SW480 (cell line): ENCODE results near the gene MBL2.

Experiments
- DNase-seq: peaks from one replicate; pipeline ENCODE4 v3.0.0-alpha.2; 2016; ENCODE audit warnings: low spot score

Gene MBL2

GRCh38 chr10:52772623-52773022, at the start of gene MBL2:
Gene MBL2 (minus strand): TSS chr10:52772784. CDS start chr10:52771635, 1,149 bp downstream.
- DNase-seq = no peak

GRCh38 chr10:52820309-52820708, 47.7 kb upstream of the MBL2 start:
- no peak for DNase-seq

- DNase-seq = peak; percentile 81
Observed at GRCh38 chr10:52818019-52818418, 45.4 kb upstream of the MBL2 start.

GRCh38 chr10:52814506-52814905, 41.9 kb upstream of the MBL2 start:
- no peak for DNase-seq

- DNase-seq = no peak
Observed at GRCh38 chr10:52811776-52812175, 39.2 kb upstream of the MBL2 start.

- DNase-seq = no peak
Observed at GRCh38 chr10:52810761-52811160, 38.2 kb upstream of the MBL2 start.

- no peak for DNase-seq
Observed at GRCh38 chr10:52807803-52808202, 35.2 kb upstream of the MBL2 start.

GRCh38 chr10:52805414-52806285, 33.1 kb upstream of the MBL2 start:
- DNase-seq = no peak

GRCh38 chr10:52801947-52802346, 29.4 kb upstream of the MBL2 start:
- no peak for DNase-seq

GRCh38 chr10:52786098-52786497, 13.5 kb upstream of the MBL2 start:
- DNase-seq = no peak

- no peak for DNase-seq
Observed at GRCh38 chr10:52785418-52785817, 12.8 kb upstream of the MBL2 start.

- no peak for DNase-seq
Observed at GRCh38 chr10:52783726-52784125, 11.1 kb upstream of the MBL2 start.

GRCh38 chr10:52782554-52782953, 10.0 kb upstream of the MBL2 start:
- DNase-seq = no peak

GRCh38 chr10:52780391-52781155, 8.0 kb upstream of the MBL2 start:
- DNase-seq = no peak

GRCh38 chr10:52779541-52780390, 7.2 kb upstream of the MBL2 start:
- DNase-seq = peak; percentile 42

GRCh38 chr10:52778511-52779392, 6.2 kb upstream of the MBL2 start:
- peak; percentile 5 for DNase-seq

- no peak for DNase-seq
Observed at GRCh38 chr10:52777414-52777813, 4.8 kb upstream of the MBL2 start.

GRCh38 chr10:52776471-52776903, 3.9 kb upstream of the MBL2 start:
- no peak for DNase-seq

- no peak for DNase-seq
Observed at GRCh38 chr10:52775132-52775647, 2.6 kb upstream of the MBL2 start.

GRCh38 chr10:52774600-52775106, 2.1 kb upstream of the MBL2 start:
- DNase-seq = no peak

- no peak for DNase-seq
Observed at GRCh38 chr10:52774182-52774581, 1.6 kb upstream of the MBL2 start.
